Lower leg skin (tissue), 4 donors: Measurements from ENCODE around the gene BRWD1. TPM values are rescaled to one million over a fixed set of nuclear protein-coding genes. Genes with fewer than 3 reads are reported as not detected.

Experiments
- DNase-seq, 2 donors: peaks; one replicate each; pipeline ENCODE4 v3.0.0-alpha.2; 2019; ENCODE audit warnings: low spot score in 2 of 2
- H3K4me3 ChIP-seq: fragments of 200-600 bp; sonication (generic); 2 replicates; pipeline ENCODE4 v1.5.1; 2017; ENCODE audit warnings: mild to moderate bottlenecking, low read depth; ENCODE audit not compliant: poor library complexity, severe bottlenecking
- POLR2A ChIP-seq, 2 donors: fragments of 450-650 bp; IDR thresholded peaks; one replicate each; pipeline ENCODE4 v1.6.1; 2016 to 2017; ENCODE audit warnings: antibody characterized with exemption in 2 of 2, mild to moderate bottlenecking in 1 of 2, moderate library complexity in 1 of 2
- WGBS, 2 donors: methylation state at CpG; one replicate each; pipeline ENCODE4 v1.1.5; 2018; 5-methylcytosine and 5-hydroxymethylcytosine counted together
- intact Hi-C: fragments of 100-400 bp; cut with DNase I; formaldehyde crosslinking; loops from one replicate; pipeline ENCODE4 v1.15.0; 2023; ENCODE audit warnings: low total_unique reads
- total RNA-seq, 4 donors: library from RNA; depleted of rRNA; stranded (reverse); fragments of >200 nt; gene quantifications; one replicate each; pipeline ENCODE4 v1.1.0, GENCODE V29; 2016
- TF ChIP-seq, protein P1 (sequence below), 3 donors: fragments of 450-650 bp; IDR thresholded peaks; one replicate each; pipeline ENCODE4 v1.5.1; 2016; ENCODE audit warnings: antibody characterized with exemption in 3 of 3, mild to moderate bottlenecking in 3 of 3, moderate library complexity in 2 of 3

BRWD1 gene
- total RNA-seq, 4 donors from 2014 or later, result 42.2 to 57.2 (median 52.6) TPM

DNA sequence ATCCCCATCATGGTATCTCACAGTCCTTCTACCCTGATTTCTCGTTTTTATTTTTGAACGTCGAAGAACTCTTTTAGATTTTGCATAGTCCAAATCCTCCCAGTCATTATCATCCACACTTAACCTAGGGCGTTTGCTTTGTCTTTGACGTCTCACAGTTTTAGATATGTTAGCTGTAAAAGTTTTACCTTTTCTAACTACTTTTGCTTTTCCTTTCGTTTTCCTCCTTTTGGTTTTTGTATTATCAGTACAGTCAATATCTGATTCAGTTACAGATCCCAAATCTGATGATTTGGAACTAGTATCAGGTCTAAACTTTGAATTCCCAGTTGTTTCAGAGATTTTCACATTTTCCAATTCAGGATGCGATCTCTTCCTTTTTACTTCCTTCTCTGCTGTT lies 117.1 kb downstream of the BRWD1 start:
- DNase-seq, result no peak
- WGBS, 2 donors, result 91 to 93% methylated on average over 7 of the region's 7 CpGs
- intact Hi-C loops, result no loop called here
- no peak for TF ChIP-seq POLR2A (IDR thresholded peaks at IDR 0.05)
- TF ChIP-seq, protein P1, sequence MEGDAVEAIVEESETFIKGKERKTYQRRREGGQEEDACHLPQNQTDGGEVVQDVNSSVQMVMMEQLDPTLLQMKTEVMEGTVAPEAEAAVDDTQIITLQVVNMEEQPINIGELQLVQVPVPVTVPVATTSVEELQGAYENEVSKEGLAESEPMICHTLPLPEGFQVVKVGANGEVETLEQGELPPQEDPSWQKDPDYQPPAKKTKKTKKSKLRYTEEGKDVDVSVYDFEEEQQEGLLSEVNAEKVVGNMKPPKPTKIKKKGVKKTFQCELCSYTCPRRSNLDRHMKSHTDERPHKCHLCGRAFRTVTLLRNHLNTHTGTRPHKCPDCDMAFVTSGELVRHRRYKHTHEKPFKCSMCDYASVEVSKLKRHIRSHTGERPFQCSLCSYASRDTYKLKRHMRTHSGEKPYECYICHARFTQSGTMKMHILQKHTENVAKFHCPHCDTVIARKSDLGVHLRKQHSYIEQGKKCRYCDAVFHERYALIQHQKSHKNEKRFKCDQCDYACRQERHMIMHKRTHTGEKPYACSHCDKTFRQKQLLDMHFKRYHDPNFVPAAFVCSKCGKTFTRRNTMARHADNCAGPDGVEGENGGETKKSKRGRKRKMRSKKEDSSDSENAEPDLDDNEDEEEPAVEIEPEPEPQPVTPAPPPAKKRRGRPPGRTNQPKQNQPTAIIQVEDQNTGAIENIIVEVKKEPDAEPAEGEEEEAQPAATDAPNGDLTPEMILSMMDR (IDR thresholded peaks at IDR 0.05), result no peak
- no peak overlapping the region for H3K4me3 ChIP-seq

DNA sequence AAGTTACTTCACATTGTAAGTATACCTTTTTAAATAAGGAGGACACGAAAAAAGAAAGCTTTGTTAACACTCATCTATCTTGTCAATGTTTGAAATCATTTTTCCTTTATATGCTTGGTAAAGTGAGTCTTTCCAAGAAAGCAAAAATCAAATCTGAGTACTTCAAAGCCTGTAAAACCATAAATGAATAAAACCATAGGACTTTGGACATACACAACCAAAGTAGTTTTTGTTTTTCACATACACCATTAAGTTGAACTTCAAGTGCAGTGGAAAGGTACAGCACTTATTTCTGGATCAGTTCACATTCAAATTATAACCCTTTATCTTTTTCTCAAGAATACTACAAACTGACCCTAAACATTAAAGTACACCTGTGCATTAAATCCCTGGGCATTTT lies 120.1 kb downstream of the BRWD1 start:
- 97 to 100% methylated on average over 1 of the region's 1 CpG for WGBS, 2 donors
- no peak overlapping the region for H3K4me3 ChIP-seq
- no peak for DNase-seq
- intact Hi-C loops, result no loop called here
- TF ChIP-seq POLR2A (IDR thresholded peaks at IDR 0.05), result no peak
- TF ChIP-seq, protein P1 (IDR thresholded peaks at IDR 0.05), result no peak

DNA sequence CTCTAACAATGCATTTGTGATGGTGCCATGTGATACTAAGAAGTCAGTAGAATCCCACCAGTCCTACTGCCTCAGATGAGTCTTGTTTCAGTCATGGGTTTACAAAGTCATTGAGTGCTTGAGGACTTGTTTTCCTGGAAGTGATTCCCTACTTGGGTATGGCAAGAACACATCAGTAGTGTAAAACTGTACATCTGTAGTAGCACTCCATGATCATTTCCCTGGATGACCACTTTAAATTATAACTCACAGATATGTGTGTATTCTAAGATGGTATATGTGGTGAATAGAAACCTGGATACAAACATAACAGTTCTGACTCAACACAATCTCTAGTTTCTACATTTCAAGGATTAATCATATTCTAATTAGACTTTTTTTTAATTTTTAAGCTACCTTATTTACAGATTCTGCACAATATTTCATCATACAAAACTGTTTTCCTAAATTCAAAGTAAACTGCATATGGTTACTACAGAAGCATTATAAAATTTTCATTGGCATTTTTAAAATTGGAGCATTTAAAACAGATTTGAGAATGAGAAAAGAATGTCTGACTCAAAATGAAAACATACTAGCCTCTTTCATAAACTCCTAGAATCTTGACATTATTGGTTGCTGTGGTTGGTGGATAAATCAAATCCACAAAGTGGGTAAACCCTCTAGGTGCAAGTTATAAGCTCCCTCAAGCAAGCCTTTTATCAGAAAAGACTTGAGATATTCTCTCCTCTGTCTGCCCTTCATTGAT lies 123.4 kb downstream of the BRWD1 start:
- no peak for DNase-seq
- H3K4me3 ChIP-seq, result no peak overlapping the region
- TF ChIP-seq, protein P1 (IDR thresholded peaks at IDR 0.05), result no peak
- TF ChIP-seq POLR2A (IDR thresholded peaks at IDR 0.05), result no peak
- intact Hi-C loops, result no loop called here

DNA sequence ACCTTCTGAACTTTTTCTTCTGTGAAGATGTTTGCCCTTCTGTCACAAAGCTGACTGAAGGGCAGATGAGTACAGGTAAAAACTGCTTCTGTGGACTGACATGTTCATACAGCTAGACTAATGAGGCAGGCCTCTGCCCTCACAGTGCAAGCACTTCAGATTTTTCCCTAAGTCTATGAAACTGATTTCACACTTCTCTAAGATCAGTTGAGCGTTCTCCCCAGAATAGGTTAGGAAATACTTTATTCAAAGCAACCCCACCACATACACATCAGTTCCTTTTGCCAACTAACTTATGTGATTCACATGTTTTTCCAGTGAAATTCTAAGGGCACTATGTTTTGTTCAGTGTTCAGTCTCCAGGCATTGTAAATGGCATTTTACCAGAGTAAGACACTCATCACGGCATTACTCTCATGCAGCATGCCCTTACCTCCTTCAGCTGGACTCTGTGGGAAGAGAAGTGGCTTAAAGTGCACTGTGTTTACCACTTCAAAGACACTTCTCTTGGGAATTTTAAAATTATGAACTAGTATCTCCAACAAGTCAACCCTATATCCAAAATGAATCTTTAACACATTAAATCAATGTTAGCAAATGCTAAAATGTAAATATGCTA lies 124.8 kb downstream of the BRWD1 start:
- 70 to 74% methylated on average over 2 of the region's 2 CpGs for WGBS, 2 donors
- no peak overlapping the region for H3K4me3 ChIP-seq
- intact Hi-C loops, result no loop called here
- no peak for TF ChIP-seq POLR2A (IDR thresholded peaks at IDR 0.05)
- TF ChIP-seq, protein P1 (IDR thresholded peaks at IDR 0.05), result no peak
- no peak for DNase-seq

DNA sequence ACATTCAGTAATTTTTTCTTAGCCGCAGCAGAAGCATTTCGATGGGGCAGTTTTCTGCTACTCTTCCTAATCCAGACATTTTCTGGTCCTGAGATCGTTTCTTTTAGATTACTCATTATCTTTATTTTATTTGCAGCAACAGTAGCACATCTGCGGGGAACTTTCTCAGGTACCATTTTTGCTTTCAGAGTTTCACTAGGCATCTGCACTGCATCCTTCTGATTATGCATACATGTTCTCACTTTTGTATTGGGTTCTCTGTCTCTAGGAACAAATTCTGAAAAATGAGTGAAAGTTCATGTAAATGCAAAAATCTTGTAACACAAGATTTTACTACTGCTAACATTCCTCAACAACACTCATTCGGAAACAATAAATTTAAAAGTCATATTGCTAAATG lies 126.3 kb downstream of the BRWD1 start:
- no peak for DNase-seq
- H3K4me3 ChIP-seq, result no peak overlapping the region
- TF ChIP-seq, protein P1 (IDR thresholded peaks at IDR 0.05), result no peak
- TF ChIP-seq POLR2A (IDR thresholded peaks at IDR 0.05), result no peak
- 58 to 60% methylated on average over 5 of the region's 5 CpGs for WGBS, 2 donors
- intact Hi-C loops, result no loop called here
